Measurements from ENCODE around the gene RANBP1. TPM values are rescaled to one million over a fixed set of nuclear protein-coding genes. Genes with fewer than 3 reads are reported as not detected.

The RANBP1 gene
- total and polyA plus RNA-seq, 2 of the 4 experiments (the other 2 are of a cell fraction) = 173 to 376 TPM

DNA sequence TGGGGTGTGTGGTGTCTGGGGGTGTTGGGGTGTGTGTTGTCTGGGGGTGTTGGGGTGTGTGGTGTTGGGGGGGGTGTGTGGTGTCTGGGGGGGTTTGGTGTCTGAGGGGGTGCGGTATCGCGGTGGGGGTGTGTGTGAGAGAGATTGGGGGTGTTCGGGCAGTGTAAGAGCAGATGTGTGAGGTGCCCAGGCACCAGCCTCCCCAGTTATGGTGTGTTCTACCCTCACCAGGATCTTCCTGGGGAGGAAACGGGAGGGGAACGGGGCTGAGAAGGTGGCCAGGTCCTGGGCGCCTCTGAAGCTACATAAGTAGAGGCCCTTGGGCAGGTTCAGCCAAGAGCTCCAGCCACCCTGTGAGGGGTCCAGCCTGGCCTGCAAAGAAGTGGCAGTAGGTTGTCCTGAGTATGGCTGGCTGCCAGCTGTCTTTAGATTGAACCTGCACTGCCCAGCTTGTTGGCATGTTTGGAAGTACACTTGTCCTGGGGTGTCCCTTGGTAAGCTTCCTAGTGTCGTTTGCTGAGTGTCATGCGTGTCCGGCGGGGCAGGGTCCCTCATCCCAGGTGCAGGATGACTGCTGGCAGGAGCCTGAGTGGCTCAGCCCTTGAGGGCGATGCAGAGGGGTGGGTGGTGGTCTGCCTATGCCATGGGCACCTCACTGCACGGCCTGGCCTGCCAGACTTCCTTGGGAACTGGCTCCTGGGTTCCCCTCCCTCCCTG, 7.6 kb downstream of the RANBP1 start:
- Histone ChIP-seq H3K27me3 (ENCODE audit: control insufficient read depth, insufficient read depth, low read length) (no peaks in the 10 kb centered on the region), H3K56ac (ENCODE audit: extremely low read depth, insufficient read depth, low read length) (no peak overlapping the region), H2BK20ac (ENCODE audit: low read depth, low read length) (no peak overlapping the region), H4K8ac (ENCODE audit: low read depth in 2 of 2, low read length in 2 of 2) (no peak overlapping the region), H3K4ac (ENCODE audit: low read depth, low read length) (no peak overlapping the region), H3K4me2 (ENCODE audit: low read depth, low read length) (no peak overlapping the region), H4K20me1 (ENCODE audit: insufficient read depth, low read length) (peaks cover 51% of the 10 kb centered on the region), H3K4me1 (ENCODE audit: control insufficient read depth, insufficient read depth, low read length) (peaks cover 2% of the 10 kb centered on the region), H3K9ac (ENCODE audit: low read depth, low read length) (no peak overlapping the region), H3K9me3 (ENCODE audit: control insufficient read depth, insufficient read depth, low read length) (no peaks in the 10 kb centered on the region), H3K9me1 (ENCODE audit: insufficient read depth, low read length) (peaks cover 6% of the 10 kb centered on the region; the same call in 1 of the 2 replicates), H4K91ac (ENCODE audit: insufficient read depth, low read depth, low read length) (no peak overlapping the region), H3K4me3 (ENCODE audit: insufficient read depth, low read depth, low read length) (no peak overlapping the region), H4K5ac (ENCODE audit: low read depth, low read length) (no peak overlapping the region), H3K27ac (ENCODE audit: insufficient read depth, low read length) (no peak overlapping the region), H2AFZ (replicated peaks; ENCODE audit: low read length, poor library complexity) (no peak overlapping the region), H3K79me1 (ENCODE audit: low read depth in 1 of 2, low read length in 2 of 2) (peaks cover 8 to 40% of the 10 kb centered on the region in 2 experiments), H2BK15ac (ENCODE audit: low read depth, low read length) (no peak overlapping the region), H2AK9ac (replicated peaks; ENCODE audit: low read depth, low read length, poor library complexity) (no peak overlapping the region), H3K23ac (ENCODE audit: low read depth, low read length) (no peak overlapping the region), H3K18ac (ENCODE audit: low read depth, low read length) (no peak overlapping the region), H2BK120ac (ENCODE audit: low read depth, low read length) (no peak overlapping the region), H3K14ac (replicated peaks; ENCODE audit: low read depth, low read length) (no peak overlapping the region), H3K36me3 (ENCODE audit: control insufficient read depth, insufficient read depth, low read length) (peaks cover 69% of the 10 kb centered on the region), H2BK5ac (ENCODE audit: low read depth, low read length, poor library complexity, severe bottlenecking) (no peak overlapping the region), H2AK5ac (ENCODE audit: low read depth, low read length) (no peak overlapping the region)
- dilution Hi-C loops (cut with HindIII; ENCODE audit: low sequenced_read_pairs, unreplicated experiment) = no loop called here
- TF ChIP-seq, protein P1, sequence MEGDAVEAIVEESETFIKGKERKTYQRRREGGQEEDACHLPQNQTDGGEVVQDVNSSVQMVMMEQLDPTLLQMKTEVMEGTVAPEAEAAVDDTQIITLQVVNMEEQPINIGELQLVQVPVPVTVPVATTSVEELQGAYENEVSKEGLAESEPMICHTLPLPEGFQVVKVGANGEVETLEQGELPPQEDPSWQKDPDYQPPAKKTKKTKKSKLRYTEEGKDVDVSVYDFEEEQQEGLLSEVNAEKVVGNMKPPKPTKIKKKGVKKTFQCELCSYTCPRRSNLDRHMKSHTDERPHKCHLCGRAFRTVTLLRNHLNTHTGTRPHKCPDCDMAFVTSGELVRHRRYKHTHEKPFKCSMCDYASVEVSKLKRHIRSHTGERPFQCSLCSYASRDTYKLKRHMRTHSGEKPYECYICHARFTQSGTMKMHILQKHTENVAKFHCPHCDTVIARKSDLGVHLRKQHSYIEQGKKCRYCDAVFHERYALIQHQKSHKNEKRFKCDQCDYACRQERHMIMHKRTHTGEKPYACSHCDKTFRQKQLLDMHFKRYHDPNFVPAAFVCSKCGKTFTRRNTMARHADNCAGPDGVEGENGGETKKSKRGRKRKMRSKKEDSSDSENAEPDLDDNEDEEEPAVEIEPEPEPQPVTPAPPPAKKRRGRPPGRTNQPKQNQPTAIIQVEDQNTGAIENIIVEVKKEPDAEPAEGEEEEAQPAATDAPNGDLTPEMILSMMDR (conservative IDR thresholded peaks at IDR 0.05; ENCODE audit: low read depth, low read length) = no peak
- TF ChIP-seq RCOR1 (IDR thresholded peaks at IDR 0.05; ENCODE audit: insufficient replicate concordance, low read length) = no peak
- TF ChIP-seq SMC3 (IDR thresholded peaks at IDR 0.05; ENCODE audit: low read depth, low read length) = no peak
- no peak for TF ChIP-seq RAD21 (IDR thresholded peaks at IDR 0.05; ENCODE audit: low read length)
- no peak for TF ChIP-seq MAZ (IDR thresholded peaks at IDR 0.05; ENCODE audit: borderline replicate concordance, low read depth, low read length)
- TF ChIP-seq RFX5 (IDR thresholded peaks at IDR 0.05; ENCODE audit: low read depth, low read length) = no peak
- TF ChIP-seq POLR2A (IDR thresholded peaks at IDR 0.05; ENCODE audit: low read depth, low read length) = no peak
- no peak for TF ChIP-seq CHD1 (IDR thresholded peaks at IDR 0.05; ENCODE audit: low read depth, low read length)
- no peak for TF ChIP-seq BHLHE40 (IDR thresholded peaks at IDR 0.05; ENCODE audit: low read depth, low read length)
- no peak for TF ChIP-seq MAFK (IDR thresholded peaks at IDR 0.05; ENCODE audit: low read depth, low read length)
- TF ChIP-seq CEBPB (IDR thresholded peaks at IDR 0.05; ENCODE audit: low read depth, low read length) = no peak
- no peak for TF ChIP-seq ELK1 (IDR thresholded peaks at IDR 0.05; ENCODE audit: borderline replicate concordance, low read depth, low read length)
- no peak for TF ChIP-seq NFE2L2 (IDR thresholded peaks at IDR 0.05; ENCODE audit: low read depth, low read length)
- TF ChIP-seq, protein P2, sequence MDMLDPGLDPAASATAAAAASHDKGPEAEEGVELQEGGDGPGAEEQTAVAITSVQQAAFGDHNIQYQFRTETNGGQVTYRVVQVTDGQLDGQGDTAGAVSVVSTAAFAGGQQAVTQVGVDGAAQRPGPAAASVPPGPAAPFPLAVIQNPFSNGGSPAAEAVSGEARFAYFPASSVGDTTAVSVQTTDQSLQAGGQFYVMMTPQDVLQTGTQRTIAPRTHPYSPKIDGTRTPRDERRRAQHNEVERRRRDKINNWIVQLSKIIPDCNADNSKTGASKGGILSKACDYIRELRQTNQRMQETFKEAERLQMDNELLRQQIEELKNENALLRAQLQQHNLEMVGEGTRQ (IDR thresholded peaks at IDR 0.05; ENCODE audit: low read depth, low read length) = no peak
- no peak for TF ChIP-seq MXI1 (IDR thresholded peaks at IDR 0.05; ENCODE audit: borderline replicate concordance, low read depth, low read length)
- no peak for TF ChIP-seq FOS (IDR thresholded peaks at IDR 0.05; ENCODE audit: low read depth, low read length)
- CTCF ChIA-PET = no interaction called here
- WGBS, 2 experiments (ENCODE audit: extremely low coverage in 2 of 2, insufficient read length in 1 of 2) = 100% methylated on average over 1 of the region's 13 CpGs; no CpG with 5 or more reads in 1 of the 2 experiments
- DNase-seq (no peak), ATAC-seq (ENCODE audit: low read depth) (no peak)
- BruUV-seq (replicated peaks) = no TSS peak
- in situ Hi-C loops (cut with MboI; ENCODE audit: low sequenced_read_pairs) = no loop called here
- intact Hi-C loops (cut with micrococcal nuclease) = no loop called here
- POLR2A ChIA-PET (ENCODE audit: unreplicated experiment) = no interaction called here

All from IMR-90 (cell line).